Measurements from ENCODE around the gene RAB11A.
"Not testable (repeated sequence)": the region's sequence is repeated elsewhere in the genome, so short reads cannot be mapped to it uniquely, and the experiment has no call there.

GRCh38 chr15:65867933-65868332 lies 1.4 kb upstream of the RAB11A start:
- not testable (repeated sequence) for TF ChIP-seq EZH2 (IDR thresholded peaks at IDR 0.05); POLR2AphosphoS5 (IDR thresholded peaks at IDR 0.05; ENCODE audit: borderline replicate concordance, low read depth, low read length); FOXP2 (optimal IDR thresholded peaks at IDR 0.05; ENCODE audit: control extremely low read depth, extremely low read length, insufficient read depth)

Measured in SK-N-MC (cell line).